Measurements from ENCODE around the gene SCAF1.

SCAF1 gene

GRCh38 chr19:49641688-49642491 is at the start of gene SCAF1:
Gene SCAF1, plus strand, starts transcription at chr19:49642209. Its CDS starts 2,818 bp downstream, at chr19:49645027.
- peak; percentile 99 for DNase-seq (ENCODE audit: low read depth)

GRCh38 chr19:49592486-49593232 is 49.4 kb upstream of the SCAF1 start:
- DNase-seq (ENCODE audit: low read depth) = no peak

GRCh38 chr19:49593233-49594113 is 48.5 kb upstream of the SCAF1 start:
- DNase-seq (ENCODE audit: low read depth) = peak; percentile 85

- no peak for DNase-seq (ENCODE audit: low read depth)
Measured at GRCh38 chr19:49594157-49594992, 47.6 kb upstream of the SCAF1 start.

- DNase-seq (ENCODE audit: low read depth) = no peak
Measured at GRCh38 chr19:49594993-49595818, 46.8 kb upstream of the SCAF1 start.

- DNase-seq (ENCODE audit: low read depth) = no peak
Measured at GRCh38 chr19:49595819-49596404, 46.1 kb upstream of the SCAF1 start.

GRCh38 chr19:49596407-49596806 is 45.6 kb upstream of the SCAF1 start:
- DNase-seq (ENCODE audit: low read depth) = no peak

- DNase-seq (ENCODE audit: low read depth) = no peak
Measured at GRCh38 chr19:49596954-49597702, 44.9 kb upstream of the SCAF1 start.

GRCh38 chr19:49597703-49597974 is 44.4 kb upstream of the SCAF1 start:
- no peak for DNase-seq (ENCODE audit: low read depth)

- no peak for DNase-seq (ENCODE audit: low read depth)
Measured at GRCh38 chr19:49599378-49600295, 42.4 kb upstream of the SCAF1 start.

GRCh38 chr19:49601482-49602038 is 40.4 kb upstream of the SCAF1 start:
- no peak for DNase-seq (ENCODE audit: low read depth)

GRCh38 chr19:49602806-49603205 is 39.2 kb upstream of the SCAF1 start:
- DNase-seq (ENCODE audit: low read depth) = no peak

GRCh38 chr19:49605605-49606004 is 36.4 kb upstream of the SCAF1 start:
- no peak for DNase-seq (ENCODE audit: low read depth)

- no peak for DNase-seq (ENCODE audit: low read depth)
Measured at GRCh38 chr19:49609499-49610092, 32.4 kb upstream of the SCAF1 start.

GRCh38 chr19:49613374-49613773 is 28.6 kb upstream of the SCAF1 start:
- no peak for DNase-seq (ENCODE audit: low read depth)

- no peak for DNase-seq (ENCODE audit: low read depth)
Measured at GRCh38 chr19:49614096-49614833, 27.7 kb upstream of the SCAF1 start.

- no peak for DNase-seq (ENCODE audit: low read depth)
Measured at GRCh38 chr19:49615861-49616260, 26.1 kb upstream of the SCAF1 start.
